Psoas muscle (tissue), 8 donors: Measurements from ENCODE around the gene KANK2. TPM values are rescaled to one million over a fixed set of nuclear protein-coding genes. Genes with fewer than 3 reads are reported as not detected.

Source experiments
- ATAC-seq, 4 donors: fragments of 200-7000 bp; cut with Tn5 transposase; one replicate each; pipeline ENCODE4 v1.9.1; 2020; ENCODE audit warnings: moderate library complexity in 3 of 4, mild to moderate bottlenecking in 2 of 4
- DNase-seq, 2 donors: peaks; one replicate each; pipeline ENCODE4 v3.0.0-alpha.2; 2020
- H3K27ac ChIP-seq: fragments of 200-600 bp; one replicate; pipeline ENCODE4 v1.8.0; 2022
- H3K27me3 ChIP-seq, 3 donors: fragments of 200-600 bp in 1 of 3; one replicate each; pipeline versions ENCODE4 v1.6.1 to v1.8.0; 2013 to 2022; ENCODE audit warnings: low read length in 2 of 3, mild to moderate bottlenecking in 2 of 3, moderate library complexity in 1 of 3; ENCODE audit not compliant: insufficient read depth in 3 of 3
- H3K36me3 ChIP-seq, 2 donors: fragments of 200-600 bp in 1 of 2; one replicate each; pipeline versions ENCODE4 v1.6.1 to v1.8.0; 2013 to 2022; ENCODE audit warnings: low read depth in 1 of 2, mild to moderate bottlenecking in 1 of 2, moderate library complexity in 1 of 2; ENCODE audit not compliant: insufficient read depth in 1 of 2
- H3K4me1 ChIP-seq: fragments of 200-600 bp; one replicate; pipeline ENCODE4 v1.8.0; 2022
- H3K4me3 ChIP-seq: fragments of 200-600 bp; one replicate; pipeline ENCODE4 v1.8.0; 2022; ENCODE audit warnings: mild to moderate bottlenecking
- H3K9me3 ChIP-seq: fragments of 200-600 bp; one replicate; pipeline ENCODE4 v1.8.0; 2022
- WGBS, 3 donors: extraction: QIAGEN DNeasy Blood & Tissue Kit; methylation state at CpG; one replicate each; pipeline versions ENCODE4 v1.1.6 to v1.1.7; 2013; 5-methylcytosine and 5-hydroxymethylcytosine counted together
- intact Hi-C, 2 donors: fragments of 100-400 bp; cut with DNase I; formaldehyde crosslinking; loops; one replicate each; pipeline versions ENCODE4 v1.11.0 to v1.14.2; 2022
- long read RNA-seq, 2 donors: library from polyadenylated mRNA; unstranded; transcript quantifications; one replicate each; pipeline ENCODE4 v2.0.0, GENCODE V29; 2021
- polyA plus RNA-seq, 3 donors: library from polyadenylated mRNA; stranded (reverse); fragments of 200-250 nt; gene quantifications; one replicate each; pipeline ENCODE4 v1.2.3, GENCODE V29; 2013
- total RNA-seq, 4 donors: library from RNA; stranded (reverse); fragmentation: NEBNext Ultra II Directional in 2 of 4; extraction: Animal tissue kit (Norgen Biotek cat#: 25700) in 2 of 4; gene quantifications; one replicate each; pipeline versions ENCODE4 v1.2.1 to v1.2.4, GENCODE V29; 2021 to 2023
- TF ChIP-seq, protein P1 (sequence below): fragments of 200-600 bp; IDR thresholded peaks from one replicate; pipeline ENCODE4 v1.8.0; 2022; ENCODE audit warnings: antibody characterized with exemption
- donor health status: healthy with polysubstance abuse.
- donor health status: DM: no; HTN: no; CAD: no; lungs with moderate emphysema.
- donor health status: Bipolar disorder and iron deficiency.
- donor health status: healthy.
- donor health status: DM: yes; HTN: yes; CAD: no.
- donor health status: DM: no; HTN: no; CAD: no.
- donor health status: DM: no; HTN: no; CAD: no.
- donor health status: DM: yes; HTN: yes; CAD: no.

Gene KANK2
- total RNA-seq (100 to 1,000 TPM in 1 of 4 donors, 10 to 100 TPM in 3; 44.0 to 103 (median 68.0) TPM), polyA plus RNA-seq (10 to 100 TPM; 23.7 to 29.9 (median 25.8) TPM)
- long read RNA-seq, donor 1, full-length matches to known transcripts, result 1 of 43 reads
- long read RNA-seq, donor 1, partial matches to known transcripts, result 20 of 43 reads
- long read RNA-seq, donor 1, other reads (novel, unspliced or antisense), result 22 of 43 reads
- long read RNA-seq, donor 2, full-length matches to known transcripts, result 3 of 75 reads
- long read RNA-seq, donor 2, partial matches to known transcripts, result 32 of 75 reads
- long read RNA-seq, donor 2, other reads (novel, unspliced or antisense), result 40 of 75 reads

GRCh38 chr19:11197291-11198174 lies at the start of gene KANK2:
Gene KANK2, minus strand, starts transcription at chr19:11197545. Its CDS starts 3,034 bp downstream, at chr19:11194511.
- 1 to 2% (median 1%) methylated on average over 44 to 78 of the region's 78 CpGs for WGBS, 3 donors
- Histone ChIP-seq H3K4me3 (peak within 1 kb of the TSS; percentile 76), H3K36me3 (peaks cover 0 to 22% of the 10 kb centered on the region in 2 donors), H3K27ac (peak within 1 kb of the TSS; percentile 84), H3K27me3 (no peaks in the 10 kb centered on the region), H3K9me3 (no peaks in the 10 kb centered on the region), H3K4me1 (peaks cover 16% of the 10 kb centered on the region)
- peak; percentile 86 to 88 for DNase-seq
- ATAC-seq, result peak; percentile 86 to 94 (median 92)
- TF ChIP-seq, protein P1, sequence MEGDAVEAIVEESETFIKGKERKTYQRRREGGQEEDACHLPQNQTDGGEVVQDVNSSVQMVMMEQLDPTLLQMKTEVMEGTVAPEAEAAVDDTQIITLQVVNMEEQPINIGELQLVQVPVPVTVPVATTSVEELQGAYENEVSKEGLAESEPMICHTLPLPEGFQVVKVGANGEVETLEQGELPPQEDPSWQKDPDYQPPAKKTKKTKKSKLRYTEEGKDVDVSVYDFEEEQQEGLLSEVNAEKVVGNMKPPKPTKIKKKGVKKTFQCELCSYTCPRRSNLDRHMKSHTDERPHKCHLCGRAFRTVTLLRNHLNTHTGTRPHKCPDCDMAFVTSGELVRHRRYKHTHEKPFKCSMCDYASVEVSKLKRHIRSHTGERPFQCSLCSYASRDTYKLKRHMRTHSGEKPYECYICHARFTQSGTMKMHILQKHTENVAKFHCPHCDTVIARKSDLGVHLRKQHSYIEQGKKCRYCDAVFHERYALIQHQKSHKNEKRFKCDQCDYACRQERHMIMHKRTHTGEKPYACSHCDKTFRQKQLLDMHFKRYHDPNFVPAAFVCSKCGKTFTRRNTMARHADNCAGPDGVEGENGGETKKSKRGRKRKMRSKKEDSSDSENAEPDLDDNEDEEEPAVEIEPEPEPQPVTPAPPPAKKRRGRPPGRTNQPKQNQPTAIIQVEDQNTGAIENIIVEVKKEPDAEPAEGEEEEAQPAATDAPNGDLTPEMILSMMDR, result no peak
- intact Hi-C loops, result no loop called here

DNA sequence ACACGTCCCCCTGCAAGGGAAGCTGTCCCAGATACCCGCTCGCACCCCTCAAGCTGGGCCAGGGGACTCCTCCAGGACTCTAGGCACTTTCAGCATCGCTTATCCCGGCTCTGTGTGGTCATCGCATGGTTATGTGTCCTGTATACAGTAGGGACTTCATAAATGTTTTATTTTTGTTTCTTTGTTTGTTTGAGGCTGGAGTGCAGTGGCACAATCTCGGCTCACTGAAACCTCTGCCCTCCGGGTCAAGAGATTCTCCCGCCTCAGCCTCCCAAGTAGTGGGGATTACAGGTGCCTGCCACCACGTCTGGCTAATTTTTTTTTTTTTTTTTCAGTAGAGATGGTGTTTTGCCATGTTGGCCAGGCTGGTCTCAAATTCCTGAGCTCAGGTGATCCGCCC lies 49.6 kb upstream of the KANK2 start:
- TF ChIP-seq, protein P1, result no peak
- WGBS, 3 donors, result 80 to 83% (median 81%) methylated on average over 11 of the region's 11 CpGs

GRCh38 chr19:11244846-11245589 lies 47.7 kb upstream of the KANK2 start:
- TF ChIP-seq, protein P1, result no peak
- Histone ChIP-seq H3K27ac (no peak overlapping the region), H3K36me3 (peaks cover 0 to 22% of the 10 kb centered on the region in 2 donors), H3K9me3 (no peaks in the 10 kb centered on the region), H3K27me3 (peaks cover 0 to 5% (median 0%) of the 10 kb centered on the region in 3 donors), H3K4me3 (no peak overlapping the region), H3K4me1 (peaks cover 6% of the 10 kb centered on the region)
- ATAC-seq, result no peak
- intact Hi-C loops, result loop anchor here in 1 of 2 donors (5.0 kb wide), 1 partner anchor 42 kb away; no protein-coding TSS in a partner anchor
- no peak for DNase-seq
- WGBS, 3 donors, result 93 to 96% (median 95%) methylated on average over 5 of the region's 5 CpGs

More for the DNA sequence above, 49.6 kb upstream of the KANK2 start:
- no peak overlapping the region for H3K4me3 ChIP-seq
- intact Hi-C loops, result no loop called here
- peaks cover 6% of the 10 kb centered on the region for H3K4me1 ChIP-seq
- peaks cover 2 to 37% of the 10 kb centered on the region in 2 donors for H3K36me3 ChIP-seq
- H3K27me3 ChIP-seq, result peaks cover 0 to 5% (median 0%) of the 10 kb centered on the region in 3 donors
- H3K9me3 ChIP-seq, result no peaks in the 10 kb centered on the region
- no peak for ATAC-seq
- DNase-seq, result no peak
- peak overlapping the region; percentile 36 for H3K27ac ChIP-seq

DNA sequence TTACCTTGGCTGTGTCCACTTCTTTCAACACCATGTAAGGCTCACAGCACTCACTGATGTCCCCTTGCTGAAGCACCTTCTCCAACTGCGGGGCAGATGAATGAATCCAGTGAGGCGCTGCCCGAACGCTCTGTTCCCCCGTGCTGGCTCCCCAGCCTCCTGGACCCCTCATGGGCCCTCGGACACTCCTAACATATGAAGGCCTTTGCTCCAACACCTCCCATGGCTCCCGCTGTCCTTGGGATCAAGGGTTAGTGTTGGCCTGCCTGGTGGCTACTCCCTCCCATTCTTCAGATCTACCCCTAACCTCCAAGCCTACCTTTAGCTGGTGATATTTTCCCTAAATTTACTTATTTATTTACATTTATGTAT lies 46.4 kb upstream of the KANK2 start:
- TF ChIP-seq, protein P1, result no peak
- Histone ChIP-seq H3K4me3 (no peak overlapping the region), H3K9me3 (no peaks in the 10 kb centered on the region), H3K27ac (no peak overlapping the region), H3K36me3 (peaks cover 0 to 24% of the 10 kb centered on the region in 2 donors), H3K27me3 (peaks cover 0 to 5% (median 0%) of the 10 kb centered on the region in 3 donors), H3K4me1 (peaks cover 6% of the 10 kb centered on the region)
- WGBS, 3 donors, result 89 to 95% (median 93%) methylated on average over 7 of the region's 7 CpGs
- peak in 1 of 4 donors; percentile 1 for ATAC-seq
- intact Hi-C loops, result loop anchor here in 1 of 2 donors (5.0 kb wide), 1 partner anchor 44 kb away; no protein-coding TSS in a partner anchor
- DNase-seq, result no peak
